DND-41 (cell line): ENCODE measurements around the gene FBXW5.

Source experiments
- ATAC-seq: fragments of 200-7000 bp; cut with Tn5 transposase; 3 replicates; pipeline ENCODE4 v1.9.1; 2021; ENCODE audit warnings: low read depth; ENCODE audit not compliant: insufficient read depth
- DNase-seq: peaks from one replicate; pipeline ENCODE4 v3.0.0-alpha.2; 2020
- H2AFZ ChIP-seq: 2 replicates; pipeline ENCODE4 v1.6.0; 2012; ENCODE audit warnings: low read depth, low read length
- H3K27ac ChIP-seq: 2 replicates; pipeline ENCODE4 v1.5.1; 2012; ENCODE audit warnings: low read length, inconsistent platforms
- H3K27me3 ChIP-seq: fragments of 200-600 bp; sonication (generic); 2 replicates; pipeline ENCODE4 v1.6.0; 2012; ENCODE audit warnings: low read length, mild to moderate bottlenecking, inconsistent platforms; ENCODE audit not compliant: insufficient read depth, poor library complexity
- H3K36me3 ChIP-seq: 2 replicates; pipeline ENCODE4 v1.5.1; 2012; ENCODE audit warnings: low read length, inconsistent platforms; ENCODE audit not compliant: insufficient read depth
- H3K4me1 ChIP-seq: 2 replicates; pipeline ENCODE4 v1.5.1; 2012; ENCODE audit warnings: mild to moderate bottlenecking, low read length; ENCODE audit not compliant: insufficient read depth
- H3K4me2 ChIP-seq: 2 replicates; pipeline ENCODE4 v1.6.0; 2012; ENCODE audit warnings: mild to moderate bottlenecking, moderate library complexity, low read length, inconsistent platforms; ENCODE audit not compliant: insufficient read depth
- H3K4me3 ChIP-seq, 2 experiments: fragments of 200-600 bp in 1 of 2; shearing (Covaris generic) in 1 of 2; 2 replicates each; pipeline ENCODE4 v1.5.1; 2012 to 2016; ENCODE audit warnings: inconsistent platforms in 2 of 2, low read length in 2 of 2, mild to moderate bottlenecking in 2 of 2, low read depth in 1 of 2, moderate library complexity in 1 of 2
- H3K79me2 ChIP-seq: 2 replicates; pipeline ENCODE4 v1.6.0; 2012; ENCODE audit warnings: low read length, inconsistent platforms; ENCODE audit not compliant: insufficient read depth
- H3K9ac ChIP-seq: 2 replicates; pipeline ENCODE4 v1.6.0; 2012; ENCODE audit warnings: low read depth, mild to moderate bottlenecking, inconsistent platforms, low read length, moderate library complexity
- H3K9me3 ChIP-seq: 2 replicates; pipeline ENCODE4 v1.5.1; 2012; ENCODE audit warnings: low read length, moderate library complexity, mild to moderate bottlenecking, inconsistent platforms; ENCODE audit not compliant: insufficient read depth, severe bottlenecking
- H4K20me1 ChIP-seq: 2 replicates; pipeline ENCODE4 v1.6.0; 2012; ENCODE audit warnings: low read length; ENCODE audit not compliant: insufficient read depth
- EZH2 ChIP-seq: IDR thresholded peaks from 3 replicates; pipeline ENCODE4 v1.6.1; 2012; ENCODE audit warnings: borderline replicate concordance, low read depth, mild to moderate bottlenecking, moderate library complexity, low read length, inconsistent platforms; ENCODE audit not compliant: severe bottlenecking
- TF ChIP-seq, protein P1 (sequence below): IDR thresholded peaks from 2 replicates; pipeline ENCODE4 v1.5.1; 2012; ENCODE audit warnings: borderline replicate concordance, low read length, moderate library complexity, mild to moderate bottlenecking; ENCODE audit not compliant: poor library complexity, severe bottlenecking; ENCODE audit errors: extremely low read depth

Gene FBXW5

DNA sequence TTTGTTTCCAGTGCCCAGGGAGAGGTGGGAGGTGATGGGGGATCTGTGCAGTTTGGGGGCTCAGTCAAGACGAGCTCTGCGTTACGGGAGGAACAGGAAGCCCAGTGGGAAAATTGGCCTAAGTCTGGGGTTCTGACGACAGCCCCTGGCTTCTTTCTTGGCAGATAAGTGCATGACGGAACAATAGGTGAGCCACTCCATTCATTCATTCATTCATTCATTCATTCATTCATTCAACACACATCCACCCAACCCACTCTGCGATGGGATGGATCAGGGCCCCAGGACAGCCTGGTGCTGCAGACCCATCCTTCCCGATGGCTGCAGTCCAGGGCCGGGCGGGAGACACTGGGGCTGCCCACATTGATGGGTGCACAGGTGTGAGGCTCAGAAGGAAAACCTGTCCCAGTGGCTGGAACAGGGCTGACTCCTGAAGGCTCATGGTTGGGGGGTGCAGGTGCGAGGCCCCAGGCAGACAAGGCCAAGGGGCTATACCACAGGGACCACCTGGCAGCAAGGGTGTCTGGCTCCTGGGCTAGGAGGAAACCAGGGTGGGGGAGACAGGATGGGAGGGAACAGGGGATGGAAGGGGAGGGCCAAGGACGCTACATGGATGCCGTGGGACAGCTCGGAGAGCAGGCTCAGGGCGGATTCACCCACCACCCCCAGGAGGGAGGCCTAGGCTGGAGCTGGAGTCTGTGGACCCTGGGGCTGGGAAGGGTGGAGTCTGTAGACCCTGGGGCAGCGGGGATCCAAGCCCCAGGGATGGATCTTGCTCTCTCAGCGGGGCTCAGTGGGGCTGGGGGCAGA, 36.3 kb upstream of the FBXW5 start:
- H3K27me3 ChIP-seq, result no peaks in the 10 kb centered on the region
- H3K9me3 ChIP-seq, result no peaks in the 10 kb centered on the region
- no peaks in the 10 kb centered on the region for H3K36me3 ChIP-seq
- no peak for DNase-seq
- no peaks in the 10 kb centered on the region for H4K20me1 ChIP-seq
- no peak overlapping the region for H3K4me2 ChIP-seq
- H3K9ac ChIP-seq, result no peak overlapping the region
- no peak for TF ChIP-seq EZH2
- TF ChIP-seq, protein P1, sequence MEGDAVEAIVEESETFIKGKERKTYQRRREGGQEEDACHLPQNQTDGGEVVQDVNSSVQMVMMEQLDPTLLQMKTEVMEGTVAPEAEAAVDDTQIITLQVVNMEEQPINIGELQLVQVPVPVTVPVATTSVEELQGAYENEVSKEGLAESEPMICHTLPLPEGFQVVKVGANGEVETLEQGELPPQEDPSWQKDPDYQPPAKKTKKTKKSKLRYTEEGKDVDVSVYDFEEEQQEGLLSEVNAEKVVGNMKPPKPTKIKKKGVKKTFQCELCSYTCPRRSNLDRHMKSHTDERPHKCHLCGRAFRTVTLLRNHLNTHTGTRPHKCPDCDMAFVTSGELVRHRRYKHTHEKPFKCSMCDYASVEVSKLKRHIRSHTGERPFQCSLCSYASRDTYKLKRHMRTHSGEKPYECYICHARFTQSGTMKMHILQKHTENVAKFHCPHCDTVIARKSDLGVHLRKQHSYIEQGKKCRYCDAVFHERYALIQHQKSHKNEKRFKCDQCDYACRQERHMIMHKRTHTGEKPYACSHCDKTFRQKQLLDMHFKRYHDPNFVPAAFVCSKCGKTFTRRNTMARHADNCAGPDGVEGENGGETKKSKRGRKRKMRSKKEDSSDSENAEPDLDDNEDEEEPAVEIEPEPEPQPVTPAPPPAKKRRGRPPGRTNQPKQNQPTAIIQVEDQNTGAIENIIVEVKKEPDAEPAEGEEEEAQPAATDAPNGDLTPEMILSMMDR, result no peak
- no peak overlapping the region for H3K27ac ChIP-seq
- no peak overlapping the region for H3K4me3 ChIP-seq
- no peak for ATAC-seq
- H3K79me2 ChIP-seq, result no peaks in the 10 kb centered on the region
- no peaks in the 10 kb centered on the region for H3K4me1 ChIP-seq
- no peak overlapping the region for H2AFZ ChIP-seq

GRCh38 chr9:136979769-136980587, 35.4 kb upstream of the FBXW5 start:
- no peak for TF ChIP-seq EZH2
- TF ChIP-seq, protein P1, result no peak
- DNase-seq (no peak), ATAC-seq (no peak)
- H3K9me3 ChIP-seq, result no peaks in the 10 kb centered on the region
- no peak overlapping the region for H2AFZ ChIP-seq
- H3K9ac ChIP-seq, result no peak overlapping the region
- H3K4me3 ChIP-seq, result no peak overlapping the region
- H3K27ac ChIP-seq, result no peak overlapping the region
- no peaks in the 10 kb centered on the region for H3K4me1 ChIP-seq
- H3K4me2 ChIP-seq, result no peak overlapping the region
- no peaks in the 10 kb centered on the region for H3K27me3 ChIP-seq
- H4K20me1 ChIP-seq, result no peaks in the 10 kb centered on the region
- H3K36me3 ChIP-seq, result no peaks in the 10 kb centered on the region
- H3K79me2 ChIP-seq, result no peaks in the 10 kb centered on the region

- Histone ChIP-seq H4K20me1 (no peaks in the 10 kb centered on the region), H3K4me2 (no peak overlapping the region), H3K79me2 (no peaks in the 10 kb centered on the region), H3K4me1 (no peaks in the 10 kb centered on the region), H3K36me3 (no peaks in the 10 kb centered on the region), H3K4me3 (no peak overlapping the region), H2AFZ (no peak overlapping the region), H3K27ac (no peak overlapping the region), H3K27me3 (no peaks in the 10 kb centered on the region), H3K9ac (no peak overlapping the region), H3K9me3 (no peaks in the 10 kb centered on the region)
- ATAC-seq (no peak), DNase-seq (no peak)
- TF ChIP-seq, protein P1, result no peak
- no peak for TF ChIP-seq EZH2
Measured at GRCh38 chr9:136978865-136979544, 34.5 kb upstream of the FBXW5 start.
